ENCODE measurements around the gene WWC2.

GRCh38 chr4:183099537-183100297 is 660 bp downstream of the WWC2 start:
- TF ChIP-seq, protein P1, sequence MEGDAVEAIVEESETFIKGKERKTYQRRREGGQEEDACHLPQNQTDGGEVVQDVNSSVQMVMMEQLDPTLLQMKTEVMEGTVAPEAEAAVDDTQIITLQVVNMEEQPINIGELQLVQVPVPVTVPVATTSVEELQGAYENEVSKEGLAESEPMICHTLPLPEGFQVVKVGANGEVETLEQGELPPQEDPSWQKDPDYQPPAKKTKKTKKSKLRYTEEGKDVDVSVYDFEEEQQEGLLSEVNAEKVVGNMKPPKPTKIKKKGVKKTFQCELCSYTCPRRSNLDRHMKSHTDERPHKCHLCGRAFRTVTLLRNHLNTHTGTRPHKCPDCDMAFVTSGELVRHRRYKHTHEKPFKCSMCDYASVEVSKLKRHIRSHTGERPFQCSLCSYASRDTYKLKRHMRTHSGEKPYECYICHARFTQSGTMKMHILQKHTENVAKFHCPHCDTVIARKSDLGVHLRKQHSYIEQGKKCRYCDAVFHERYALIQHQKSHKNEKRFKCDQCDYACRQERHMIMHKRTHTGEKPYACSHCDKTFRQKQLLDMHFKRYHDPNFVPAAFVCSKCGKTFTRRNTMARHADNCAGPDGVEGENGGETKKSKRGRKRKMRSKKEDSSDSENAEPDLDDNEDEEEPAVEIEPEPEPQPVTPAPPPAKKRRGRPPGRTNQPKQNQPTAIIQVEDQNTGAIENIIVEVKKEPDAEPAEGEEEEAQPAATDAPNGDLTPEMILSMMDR (conservative IDR thresholded peaks at IDR 0.05; ENCODE audit: low read length), result no peak
- TF ChIP-seq EZH2phosphoT487 (IDR thresholded peaks at IDR 0.05; ENCODE audit: borderline replicate concordance, low read depth, low read length), result no peak
